ENCODE measurements around the gene DHRS11.

DNA sequence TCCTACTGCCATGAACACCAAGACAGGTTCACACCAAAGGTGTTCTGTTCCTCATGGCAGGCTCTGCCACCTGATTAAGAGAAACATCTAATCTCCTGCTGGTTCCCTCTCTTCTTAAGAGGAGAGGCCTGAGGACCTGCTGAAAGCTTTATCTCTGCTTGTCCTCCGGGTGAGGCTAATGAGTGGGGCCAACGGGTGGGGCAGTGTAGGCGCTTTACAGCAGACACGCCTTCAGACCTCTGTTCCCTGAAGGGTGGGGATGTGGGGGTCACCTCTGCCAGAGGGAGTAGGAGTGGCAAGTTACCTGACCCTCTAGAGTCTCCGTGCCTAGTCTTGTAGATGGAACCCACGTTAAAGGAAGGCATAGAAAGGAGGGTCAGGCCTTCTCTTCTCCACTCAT lies 5.5 kb downstream of the DHRS11 start:
- TF ChIP-seq CTCF (IDR thresholded peaks at IDR 0.05; ENCODE audit: insufficient read depth, low read length) (no peak), SPI1 (IDR thresholded peaks at IDR 0.05; ENCODE audit: borderline replicate concordance, low read depth) (no peak), POLR2AphosphoS5 (IDR thresholded peaks at IDR 0.05; ENCODE audit: low read depth) (no peak), REST (IDR thresholded peaks at IDR 0.05; ENCODE audit: insufficient replicate concordance, low read depth) (no peak), GABPA (IDR thresholded peaks at IDR 0.05; ENCODE audit: low read depth) (no peak)
